BE2C (cell line): ENCODE measurements around the gene SESN1.
A peak's percentile ranks its signal among the peaks of the same experiment; 100 is the strongest.

Experiments used
- DNase-seq: peaks from one replicate; pipeline ENCODE4 v3.0.0-alpha.2; 2020
- H3K27me3 ChIP-seq: fragments of 250-450 bp; sonication (Bioruptor Pico); 2 replicates; pipeline ENCODE4 v1.5.1; 2020; ENCODE audit warnings: mild to moderate bottlenecking
- H3K36me3 ChIP-seq: fragments of 250-450 bp; sonication (Bioruptor Pico); 2 replicates; pipeline ENCODE4 v1.5.1; 2020; ENCODE audit warnings: mild to moderate bottlenecking
- H3K4me1 ChIP-seq: fragments of 250-450 bp; sonication (Bioruptor Pico); 2 replicates; pipeline ENCODE4 v1.5.1; 2020
- H3K4me3 ChIP-seq: 2 replicates; pipeline ENCODE4 v1.5.1; 2011; ENCODE audit warnings: low read depth, low read length
- H3K9me3 ChIP-seq: fragments of 250-450 bp; sonication (Bioruptor Pico); 2 replicates; pipeline ENCODE4 v1.5.1; 2020
- CTCF ChIP-seq: IDR thresholded peaks from 2 replicates; pipeline ENCODE4 v1.5.1; 2012; ENCODE audit warnings: mild to moderate bottlenecking, low read depth, low read length

Gene SESN1

GRCh38 chr6:108952776-108953486, 141.7 kb downstream of the SESN1 start:
- DNase-seq: no peak
- Histone ChIP-seq H3K4me1 (peaks cover 18% of the 10 kb centered on the region), H3K27me3 (no peaks in the 10 kb centered on the region), H3K9me3 (no peaks in the 10 kb centered on the region), H3K4me3 (no peak overlapping the region), H3K36me3 (no peaks in the 10 kb centered on the region)
- no peak for TF ChIP-seq CTCF

GRCh38 chr6:108951351-108951953, 143.2 kb downstream of the SESN1 start:
- Histone ChIP-seq H3K4me1 (peaks cover 29% of the 10 kb centered on the region), H3K9me3 (no peaks in the 10 kb centered on the region), H3K36me3 (no peaks in the 10 kb centered on the region), H3K4me3 (no peak overlapping the region), H3K27me3 (no peaks in the 10 kb centered on the region)
- no peak for TF ChIP-seq CTCF
- DNase-seq: no peak

- peak overlapping the region; percentile 12; the same call in 1 of the 2 replicates for H3K4me3 ChIP-seq
- no peaks in the 10 kb centered on the region for H3K9me3 ChIP-seq
- H3K4me1 ChIP-seq: peaks cover 44% of the 10 kb centered on the region
- no peaks in the 10 kb centered on the region for H3K36me3 ChIP-seq
- no peak for TF ChIP-seq CTCF
- peak; percentile 41 for DNase-seq
- H3K27me3 ChIP-seq: no peaks in the 10 kb centered on the region
Measured at GRCh38 chr6:108948181-108948661, 146.4 kb downstream of the SESN1 start.

- DNase-seq: peak; percentile 58
Measured at GRCh38 chr6:108947114-108947854, 147.4 kb downstream of the SESN1 start.

GRCh38 chr6:108946695-108947094, 148.0 kb downstream of the SESN1 start:
- H3K4me3 ChIP-seq: no peak overlapping the region
- no peaks in the 10 kb centered on the region for H3K27me3 ChIP-seq
- DNase-seq: no peak
- H3K9me3 ChIP-seq: no peaks in the 10 kb centered on the region
- no peaks in the 10 kb centered on the region for H3K36me3 ChIP-seq
- peaks cover 48% of the 10 kb centered on the region for H3K4me1 ChIP-seq
- no peak for TF ChIP-seq CTCF

More at GRCh38 chr6:108947114-108947854, 147.4 kb downstream of the SESN1 start:
- Histone ChIP-seq H3K27me3 (no peaks in the 10 kb centered on the region), H3K4me1 (peaks cover 48% of the 10 kb centered on the region), H3K36me3 (no peaks in the 10 kb centered on the region), H3K4me3 (no peak overlapping the region), H3K9me3 (no peaks in the 10 kb centered on the region)
- TF ChIP-seq CTCF: no peak
